Spleen (tissue), 11 donors: ENCODE results near the gene NEURL1. TPM values are rescaled to one million over a fixed set of nuclear protein-coding genes. Genes with fewer than 3 reads are reported as not detected.

Source experiments
- DNase-seq: peaks from one replicate; pipeline ENCODE4 v3.0.0-alpha.2; 2020
- H3K27ac ChIP-seq, 8 donors: fragments of 200-600 bp; sonication (generic) in 7 of 8; 1 replicate in 4 of 8; 2 replicates in 4 of 8; pipeline versions ENCODE4 v1.5.0 to v1.8.0; 2016 to 2021; ENCODE audit warnings: inconsistent platforms in 4 of 8, mild to moderate bottlenecking in 4 of 8, moderate library complexity in 1 of 8
- H3K27me3 ChIP-seq, 7 donors: fragments of 200-600 bp; sonication (generic) in 6 of 7; replicated peaks in 1 of 7; 1 replicate in 4 of 7; 2 replicates in 3 of 7; pipeline versions ENCODE4 v1.5.0 to v1.8.0; 2016 to 2021; ENCODE audit warnings: inconsistent platforms in 3 of 7, mild to moderate bottlenecking in 1 of 7
- H3K36me3 ChIP-seq, 6 donors: fragments of 200-600 bp; sonication (generic) in 5 of 6; 1 replicate in 4 of 6; 2 replicates in 2 of 6; pipeline versions ENCODE4 v1.5.0 to v1.8.0; 2016 to 2021; ENCODE audit warnings: inconsistent platforms in 2 of 6
- H3K4me1 ChIP-seq, 6 donors: fragments of 200-600 bp; sonication (generic) in 5 of 6; 1 replicate in 3 of 6; 2 replicates in 3 of 6; pipeline versions ENCODE4 v1.5.0 to v1.8.0; 2016 to 2021; ENCODE audit warnings: inconsistent platforms in 3 of 6
- H3K4me3 ChIP-seq, 8 donors: fragments of 200-600 bp; sonication (generic) in 7 of 8; 1 replicate in 4 of 8; 2 replicates in 4 of 8; pipeline versions ENCODE4 v1.5.0 to v1.8.0; 2016 to 2021; ENCODE audit warnings: inconsistent platforms in 4 of 8, mild to moderate bottlenecking in 4 of 8, moderate library complexity in 2 of 8
- H3K9me3 ChIP-seq, 8 donors: fragments of 200-600 bp; sonication (generic) in 7 of 8; 1 replicate in 4 of 8; 2 replicates in 4 of 8; pipeline versions ENCODE4 v1.5.0 to v1.8.0; 2016 to 2021; ENCODE audit warnings: inconsistent platforms in 4 of 8
- CTCF ChIP-seq, 11 experiments: fragments of 200-600 bp in 7 of 11; fragments of 450-650 bp in 4 of 11; sonication (generic) in 4 of 11; IDR thresholded peaks in 8 of 11; conservative IDR thresholded peaks in 3 of 11; 1 replicate in 7 of 11; 2 replicates in 4 of 11; pipeline versions ENCODE4 v1.4.0 to v1.8.0; 2016 to 2021; ENCODE audit warnings: antibody characterized with exemption in 11 of 11, inconsistent platforms in 4 of 11, mild to moderate bottlenecking in 1 of 11
- POLR2A ChIP-seq, 3 donors: fragments of 450-650 bp; IDR thresholded peaks; one replicate each; pipeline ENCODE4 v1.5.1; 2017; ENCODE audit warnings: antibody characterized with exemption in 3 of 3, mild to moderate bottlenecking in 1 of 3
- POLR2AphosphoS5 ChIP-seq, 3 donors: sonication (generic); formaldehyde crosslinking; IDR thresholded peaks; one replicate each; pipeline ENCODE4 v1.5.1; 2017; ENCODE audit warnings: antibody characterized with exemption in 3 of 3
- WGBS, 5 donors: extraction: QIAGEN DNeasy Blood & Tissue Kit in 3 of 5; methylation state at CpG; one replicate each; pipeline versions ENCODE4 v1.1.5 to v1.1.7; 2013 to 2018; 5-methylcytosine and 5-hydroxymethylcytosine counted together
- intact Hi-C: fragments of 100-400 bp; cut with DNase I; formaldehyde crosslinking; loops from one replicate; pipeline ENCODE4 v1.15.0; 2023; ENCODE audit warnings: low total_unique reads
- polyA plus RNA-seq, 3 donors: library from polyadenylated mRNA; stranded (reverse); fragments of 200-250 nt; gene quantifications; one replicate each; pipeline ENCODE4 v1.2.1, GENCODE V29; 2013
- total RNA-seq, 7 donors: library from RNA; depleted of rRNA in 3 of 7; stranded (reverse); fragments of >200 nt in 3 of 7; fragmentation: NEBNext Ultra II Directional in 4 of 7; extraction: Animal tissue kit (Norgen Biotek cat#: 25700) in 4 of 7; gene quantifications; one replicate each; pipeline versions ENCODE4 v1.1.0 to v1.2.1, GENCODE V29; 2016 to 2021
- donor health status: healthy with polysubstance abuse.
- donor health status: DM: no; HTN: no; CAD: no; lungs with moderate emphysema.
- donor health status: DM: no; HTN: no; CAD: no.
- donor health status: Bipolar disorder and iron deficiency.
- donor health status: healthy.
- donor health status: DM: no; HTN: no; CAD: no.
- donor health status: DM: yes; HTN: yes; CAD: no.

NEURL1 gene
- total and polyA plus RNA-seq, 10 donors: 0.43 to 3.6 (median 2.3) TPM

- no peak for DNase-seq
- no peaks in the 10 kb centered on the region for H3K27me3 ChIP-seq
- no peak overlapping the region for H3K27ac ChIP-seq
- peaks cover 0 to 71% (median 28%) of the 10 kb centered on the region in 6 donors for H3K36me3 ChIP-seq
- 82 to 94% (median 89%) methylated on average over 21 to 22 of the region's 22 CpGs for WGBS, 5 donors
- TF ChIP-seq POLR2AphosphoS5 (IDR thresholded peaks at IDR 0.05) (peak in 1 of 3 donors; percentile 32), POLR2A (IDR thresholded peaks at IDR 0.05) (no peak), CTCF (IDR thresholded peaks at IDR 0.05 in 8 of 11, conservative IDR thresholded peaks at IDR 0.05 in 3 of 11) (no peak)
- intact Hi-C loops: no loop called here
- peaks cover 0 to 7% (median 0%) of the 10 kb centered on the region in 6 donors for H3K4me1 ChIP-seq
- H3K9me3 ChIP-seq: no peaks in the 10 kb centered on the region
- no peak overlapping the region for H3K4me3 ChIP-seq
Observed at GRCh38 chr10:103627111-103627892, 133.8 kb downstream of the NEURL1 start.

GRCh38 chr10:103627893-103628292 lies 134.4 kb downstream of the NEURL1 start:
- TF ChIP-seq CTCF (IDR thresholded peaks at IDR 0.05 in 8 of 11, conservative IDR thresholded peaks at IDR 0.05 in 3 of 11) (no peak), POLR2AphosphoS5 (IDR thresholded peaks at IDR 0.05) (no peak), POLR2A (IDR thresholded peaks at IDR 0.05) (no peak)
- Histone ChIP-seq H3K9me3 (no peaks in the 10 kb centered on the region), H3K27ac (no peak overlapping the region), H3K4me3 (no peak overlapping the region), H3K27me3 (no peaks in the 10 kb centered on the region), H3K36me3 (peaks cover 0 to 71% (median 25%) of the 10 kb centered on the region in 6 donors), H3K4me1 (peaks cover 0 to 7% (median 0%) of the 10 kb centered on the region in 6 donors)
- DNase-seq: no peak
- intact Hi-C loops: no loop called here
- 88 to 97% (median 92%) methylated on average over 13 of the region's 13 CpGs for WGBS, 5 donors

GRCh38 chr10:103629581-103629980 lies 136.1 kb downstream of the NEURL1 start:
- no peak for DNase-seq
- Histone ChIP-seq H3K4me1 (peaks cover 0 to 7% (median 0%) of the 10 kb centered on the region in 6 donors), H3K36me3 (peaks cover 0 to 61% (median 21%) of the 10 kb centered on the region in 6 donors), H3K27ac (no peak overlapping the region), H3K9me3 (no peaks in the 10 kb centered on the region), H3K4me3 (no peak overlapping the region), H3K27me3 (no peaks in the 10 kb centered on the region)
- intact Hi-C loops: no loop called here
- 49 to 91% (median 78%) methylated on average over 3 of the region's 3 CpGs for WGBS, 5 donors
- TF ChIP-seq POLR2A (IDR thresholded peaks at IDR 0.05) (no peak), POLR2AphosphoS5 (IDR thresholded peaks at IDR 0.05) (no peak), CTCF (IDR thresholded peaks at IDR 0.05 in 8 of 11, conservative IDR thresholded peaks at IDR 0.05 in 3 of 11) (no peak)

GRCh38 chr10:103630156-103630555 lies 136.7 kb downstream of the NEURL1 start:
- Histone ChIP-seq H3K9me3 (no peaks in the 10 kb centered on the region), H3K36me3 (peaks cover 0 to 59% (median 19%) of the 10 kb centered on the region in 6 donors), H3K4me3 (no peak overlapping the region), H3K4me1 (peaks cover 0 to 11% (median 1%) of the 10 kb centered on the region in 6 donors), H3K27me3 (no peaks in the 10 kb centered on the region), H3K27ac (no peak overlapping the region)
- DNase-seq: no peak
- 28 to 78% (median 58%) methylated on average over 1 of the region's 1 CpG for WGBS, 5 donors
- intact Hi-C loops: no loop called here
- TF ChIP-seq POLR2AphosphoS5 (IDR thresholded peaks at IDR 0.05): no peak
- TF ChIP-seq CTCF (IDR thresholded peaks at IDR 0.05 in 8 of 11, conservative IDR thresholded peaks at IDR 0.05 in 3 of 11): no peak
- no peak for TF ChIP-seq POLR2A (IDR thresholded peaks at IDR 0.05)
